ENCODE results near the gene CA12. TPM values are rescaled to one million over a fixed set of nuclear protein-coding genes. Genes with fewer than 3 reads are reported as not detected.

The CA12 gene
- polyA plus RNA-seq, 1 experiment: 61.4 TPM

DNA sequence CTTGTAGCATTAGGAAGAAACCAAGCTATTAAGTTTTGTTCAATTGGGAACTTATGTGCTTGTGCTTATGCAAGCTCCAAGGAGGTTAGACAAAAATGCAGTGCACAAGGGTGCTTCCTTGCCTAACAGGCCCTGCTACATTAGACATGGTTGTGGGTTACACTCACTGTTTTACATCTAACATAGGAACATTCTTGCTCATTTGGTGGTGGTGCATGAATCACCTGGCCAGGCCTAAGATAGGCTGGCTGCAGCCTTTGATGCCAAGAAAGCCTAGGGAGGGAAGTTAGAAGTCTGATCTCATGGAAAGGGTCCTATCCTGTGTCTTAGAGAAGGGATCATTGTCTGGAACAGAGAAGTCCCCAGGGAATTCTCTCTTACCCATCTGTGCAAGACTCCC lies 43.5 kb downstream of the CA12 start:
- ChIA-PET POLR2A (no interaction called here), CTCF (interaction anchor here (0.6 kb wide), 1 partner anchor 57 kb away, joined by 8 read pairs; no protein-coding TSS in a partner anchor)
- DNase-seq (ENCODE audit: low read depth, low spot score): no peak
- Histone ChIP-seq H3K27ac (ENCODE audit: low read depth, low read length) (no peak overlapping the region), H3K9me3 (ENCODE audit: control insufficient read depth, insufficient read depth, low read length) (no peaks in the 10 kb centered on the region), H3K27me3 (ENCODE audit: control insufficient read depth, insufficient read depth, low read length) (no peaks in the 10 kb centered on the region), H3K4me3 (ENCODE audit: low read depth, low read length) (no peak overlapping the region)
- TF ChIP-seq, protein P1, sequence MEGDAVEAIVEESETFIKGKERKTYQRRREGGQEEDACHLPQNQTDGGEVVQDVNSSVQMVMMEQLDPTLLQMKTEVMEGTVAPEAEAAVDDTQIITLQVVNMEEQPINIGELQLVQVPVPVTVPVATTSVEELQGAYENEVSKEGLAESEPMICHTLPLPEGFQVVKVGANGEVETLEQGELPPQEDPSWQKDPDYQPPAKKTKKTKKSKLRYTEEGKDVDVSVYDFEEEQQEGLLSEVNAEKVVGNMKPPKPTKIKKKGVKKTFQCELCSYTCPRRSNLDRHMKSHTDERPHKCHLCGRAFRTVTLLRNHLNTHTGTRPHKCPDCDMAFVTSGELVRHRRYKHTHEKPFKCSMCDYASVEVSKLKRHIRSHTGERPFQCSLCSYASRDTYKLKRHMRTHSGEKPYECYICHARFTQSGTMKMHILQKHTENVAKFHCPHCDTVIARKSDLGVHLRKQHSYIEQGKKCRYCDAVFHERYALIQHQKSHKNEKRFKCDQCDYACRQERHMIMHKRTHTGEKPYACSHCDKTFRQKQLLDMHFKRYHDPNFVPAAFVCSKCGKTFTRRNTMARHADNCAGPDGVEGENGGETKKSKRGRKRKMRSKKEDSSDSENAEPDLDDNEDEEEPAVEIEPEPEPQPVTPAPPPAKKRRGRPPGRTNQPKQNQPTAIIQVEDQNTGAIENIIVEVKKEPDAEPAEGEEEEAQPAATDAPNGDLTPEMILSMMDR (IDR thresholded peaks at IDR 0.05; ENCODE audit: low read depth, low read length): no peak

DNA sequence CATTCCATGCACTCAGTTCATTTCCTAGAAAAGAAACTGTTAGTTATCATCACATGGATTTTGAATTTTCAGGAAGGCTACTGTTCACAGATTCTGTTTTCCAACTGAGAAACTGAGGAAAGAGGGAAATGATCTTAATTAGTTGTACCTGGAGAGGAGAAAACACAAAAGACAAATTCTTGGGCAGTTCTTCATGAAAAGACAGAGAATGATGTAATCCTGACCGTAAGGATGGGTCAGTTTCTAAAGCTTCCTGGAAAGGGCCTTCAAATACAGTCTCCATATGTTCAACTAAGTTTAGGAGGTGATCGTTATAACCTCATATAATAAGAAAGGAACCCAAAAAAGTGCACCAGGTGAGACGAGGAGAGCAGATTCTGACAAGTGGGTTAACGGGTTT lies 44.6 kb downstream of the CA12 start:
- no peaks in the 10 kb centered on the region for H3K9me3 ChIP-seq (ENCODE audit: control insufficient read depth, insufficient read depth, low read length)
- no peak for DNase-seq (ENCODE audit: low read depth, low spot score)
- no peak overlapping the region for H3K4me3 ChIP-seq (ENCODE audit: low read depth, low read length)
- ChIA-PET POLR2A (no interaction called here), CTCF (no interaction called here)
- H3K27ac ChIP-seq (ENCODE audit: low read depth, low read length): no peak overlapping the region
- TF ChIP-seq, protein P1 (IDR thresholded peaks at IDR 0.05; ENCODE audit: low read depth, low read length): no peak
- no peaks in the 10 kb centered on the region for H3K27me3 ChIP-seq (ENCODE audit: control insufficient read depth, insufficient read depth, low read length)

DNA sequence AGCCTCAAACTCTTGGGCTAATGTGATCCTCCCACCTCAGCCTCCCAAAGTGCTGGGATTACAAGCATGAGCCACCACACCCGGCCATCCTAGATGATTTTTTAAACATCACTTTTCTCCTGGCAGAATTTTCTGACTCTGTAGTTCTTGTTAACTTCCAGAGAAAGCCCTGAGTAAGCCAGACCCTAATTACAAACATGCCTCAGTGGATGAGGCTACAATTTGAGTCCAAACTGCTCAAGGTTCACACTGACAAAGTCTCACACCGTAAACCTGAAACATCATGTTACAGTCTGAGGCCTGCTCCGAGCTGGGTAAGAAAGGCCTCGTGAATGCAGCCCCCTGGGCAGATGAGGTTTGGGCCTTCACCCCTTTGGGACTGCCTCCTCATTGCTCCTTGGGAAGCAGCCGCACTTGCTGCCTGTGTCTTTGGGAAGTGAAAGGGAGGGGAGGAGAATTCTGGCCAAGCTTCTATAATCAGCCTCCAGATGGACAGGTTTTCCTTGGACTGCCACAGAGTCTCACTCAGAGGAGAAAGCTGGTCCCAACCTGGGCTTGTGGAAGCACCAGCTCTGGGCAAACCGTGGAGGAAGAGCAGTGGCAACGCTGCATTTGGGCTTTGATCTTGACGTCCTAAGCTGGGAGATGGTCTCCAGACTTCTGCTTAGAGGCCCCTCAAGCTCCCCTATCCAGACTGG lies 46.0 kb downstream of the CA12 start:
- TF ChIP-seq, protein P1 (IDR thresholded peaks at IDR 0.05; ENCODE audit: low read depth, low read length): no peak
- ChIA-PET POLR2A (no interaction called here), CTCF (interaction anchor here (0.7 kb wide), 1 partner anchor 268 kb away, joined by 5 read pairs; no protein-coding TSS in a partner anchor)
- H3K4me3 ChIP-seq (ENCODE audit: low read depth, low read length): no peak overlapping the region
- no peaks in the 10 kb centered on the region for H3K9me3 ChIP-seq (ENCODE audit: control insufficient read depth, insufficient read depth, low read length)
- DNase-seq (ENCODE audit: low read depth, low spot score): no peak
- H3K27me3 ChIP-seq (ENCODE audit: control insufficient read depth, insufficient read depth, low read length): no peaks in the 10 kb centered on the region
- H3K27ac ChIP-seq (ENCODE audit: low read depth, low read length): no peak overlapping the region

DNA sequence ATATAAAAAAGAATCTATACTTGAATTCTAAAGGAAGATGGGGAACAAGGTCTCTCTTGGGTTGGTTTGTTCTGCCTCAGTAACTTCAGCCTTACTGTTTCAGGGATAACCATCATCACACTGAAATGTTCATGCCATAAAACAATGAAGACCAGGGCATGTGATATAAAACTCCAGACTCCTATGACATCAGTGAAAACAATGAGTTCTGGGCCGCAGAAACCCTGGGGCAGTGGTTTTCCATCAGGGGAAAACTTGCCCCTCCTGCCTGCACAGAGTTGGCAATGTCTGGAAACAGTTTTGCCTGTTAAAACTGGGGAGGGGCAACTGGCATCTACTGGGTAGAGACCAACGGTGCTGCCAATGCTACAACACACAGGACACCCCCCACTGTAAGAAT lies 46.8 kb downstream of the CA12 start:
- DNase-seq (ENCODE audit: low read depth, low spot score): no peak
- ChIA-PET POLR2A (no interaction called here), CTCF (no interaction called here)
- Histone ChIP-seq H3K4me3 (ENCODE audit: low read depth, low read length) (no peak overlapping the region), H3K27me3 (ENCODE audit: control insufficient read depth, insufficient read depth, low read length) (no peaks in the 10 kb centered on the region), H3K9me3 (ENCODE audit: control insufficient read depth, insufficient read depth, low read length) (no peaks in the 10 kb centered on the region; the same call in 1 of the 2 replicates), H3K27ac (ENCODE audit: low read depth, low read length) (no peak overlapping the region)
- TF ChIP-seq, protein P1 (IDR thresholded peaks at IDR 0.05; ENCODE audit: low read depth, low read length): no peak

DNA sequence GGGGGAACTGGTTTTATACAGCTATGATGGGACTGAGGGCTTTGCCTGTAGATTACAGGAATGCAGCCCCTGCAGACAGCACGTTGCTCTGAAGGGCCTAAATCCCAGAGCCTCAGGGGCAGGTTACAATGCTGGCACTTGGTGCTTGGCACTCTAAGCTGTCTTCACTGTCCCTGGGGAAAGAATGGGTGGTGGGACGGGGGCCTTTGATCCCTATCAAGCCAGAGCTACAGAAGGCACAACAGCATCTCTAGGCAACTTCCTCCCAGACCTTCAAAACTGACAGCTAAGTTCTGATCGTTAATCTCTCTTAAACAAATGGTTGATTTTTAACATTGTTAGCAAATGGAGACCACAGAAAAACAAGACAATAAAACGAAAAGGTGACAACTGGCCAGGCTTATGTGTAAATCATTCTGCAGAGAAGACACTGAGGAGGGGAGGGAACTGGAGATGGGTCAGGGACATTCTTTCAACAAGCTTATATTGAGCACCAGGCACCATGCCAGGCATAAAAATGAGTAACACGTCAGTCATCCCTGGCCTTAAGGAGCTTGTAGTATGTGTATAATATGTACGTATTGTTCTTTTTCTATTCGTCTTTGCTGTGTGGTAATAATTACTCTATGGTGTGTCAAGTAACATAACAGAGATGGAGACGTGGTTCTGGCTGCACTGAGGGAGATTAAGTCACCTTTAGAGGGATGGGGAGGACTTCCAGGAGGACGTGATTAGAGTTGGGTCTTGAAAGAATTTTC lies 49.1 kb downstream of the CA12 start:
- DNase-seq (ENCODE audit: low read depth, low spot score): peak; percentile 78
- no peaks in the 10 kb centered on the region; the same call in 1 of the 2 replicates for H3K9me3 ChIP-seq (ENCODE audit: control insufficient read depth, insufficient read depth, low read length)
- ChIA-PET CTCF (no interaction called here), POLR2A (interaction anchor here (0.6 to 1.0 kb wide), 2 partner anchors 8 to 76 kb away, joined by 3 to 5 read pairs; no protein-coding TSS in a partner anchor)
- peak overlapping the region; percentile 48 for H3K27ac ChIP-seq (ENCODE audit: low read depth, low read length)
- H3K27me3 ChIP-seq (ENCODE audit: control insufficient read depth, insufficient read depth, low read length): no peaks in the 10 kb centered on the region
- H3K4me3 ChIP-seq (ENCODE audit: low read depth, low read length): no peak overlapping the region
- TF ChIP-seq, protein P1 (IDR thresholded peaks at IDR 0.05; ENCODE audit: low read depth, low read length): no peak
